ENCODE results near the gene SELENOW. TPM values are rescaled to one million over a fixed set of nuclear protein-coding genes. Genes with fewer than 3 reads are reported as not detected.
"Not testable (repeated sequence)": the region's sequence is repeated elsewhere in the genome, so short reads cannot be mapped to it uniquely, and the experiment has no call there.

The SELENOW gene
- total and polyA plus RNA-seq, 4 donors: 28.2 to 102 (median 67.4) TPM

GRCh38 chr19:47777245-47778048 lies 1.1 kb upstream of the SELENOW start:
- H3K36me3 ChIP-seq (ENCODE audit: control insufficient read depth in 4 of 4, insufficient read depth in 3 of 4, low read depth in 1 of 4, low read length in 3 of 4); H3K9me3 ChIP-seq (ENCODE audit: control insufficient read depth in 4 of 4, low read length in 3 of 4); H3K9ac ChIP-seq (ENCODE audit: low read depth in 1 of 2, low read length in 2 of 2); H3K27me3 ChIP-seq (ENCODE audit: control insufficient read depth in 4 of 4, insufficient read depth in 4 of 4, low read length in 3 of 4); DNase-seq (ENCODE audit: low spot score): not testable (repeated sequence)
- WGBS: 73% methylated on average over 23 of the region's 23 CpGs
- peak overlapping the region in 2 of 3 donors; percentile 84 to 87 for H3K4me3 ChIP-seq (ENCODE audit: low read depth in 1 of 3, low read length in 3 of 3)
- peak overlapping the region; percentile 38 to 90 for H3K27ac ChIP-seq (ENCODE audit: low read depth in 1 of 2, low read length in 2 of 2)
- H3K4me1 ChIP-seq (ENCODE audit: control insufficient read depth in 4 of 4, insufficient read depth in 4 of 4, low read length in 3 of 4): peaks cover 4 to 11% (median 9%) of the 10 kb centered on the region in 4 donors

DNA sequence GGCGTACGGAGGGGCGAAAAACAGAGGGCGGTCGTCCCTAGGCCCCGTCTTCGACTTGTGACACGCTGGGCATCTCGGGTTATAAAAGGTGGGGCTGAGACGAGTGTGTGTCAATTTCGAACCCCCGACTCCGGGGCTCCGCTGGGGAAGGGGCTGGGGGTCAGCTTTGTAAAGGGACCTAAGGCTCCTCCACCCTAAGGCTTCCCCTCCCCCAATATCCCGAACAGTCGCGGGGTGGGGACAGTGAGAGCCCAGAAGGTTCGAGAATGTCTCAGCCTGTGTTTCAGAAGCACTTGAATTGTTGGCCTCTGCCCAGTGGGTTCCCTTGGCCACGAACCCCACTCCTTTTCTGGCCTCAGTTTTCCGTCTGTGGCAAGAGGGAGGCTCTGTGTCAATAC lies 450 bp downstream of the SELENOW start:
- Histone ChIP-seq H3K4me3 (ENCODE audit: low read depth in 1 of 3, low read length in 3 of 3) (peak overlapping the region; percentile 76 to 87 (median 84)), H3K9ac (ENCODE audit: low read depth in 1 of 2, low read length in 2 of 2) (peak overlapping the region; percentile 77 to 93), H3K9me3 (ENCODE audit: control insufficient read depth in 4 of 4, low read length in 3 of 4) (no peaks in the 10 kb centered on the region), H3K27me3 (ENCODE audit: control insufficient read depth in 4 of 4, insufficient read depth in 4 of 4, low read length in 3 of 4) (no peaks in the 10 kb centered on the region), H3K4me1 (ENCODE audit: control insufficient read depth in 4 of 4, insufficient read depth in 4 of 4, low read length in 3 of 4) (peaks cover 4 to 11% (median 9%) of the 10 kb centered on the region in 4 donors), H3K27ac (ENCODE audit: low read depth in 1 of 2, low read length in 2 of 2) (peak overlapping the region; percentile 83 to 90), H3K36me3 (ENCODE audit: control insufficient read depth in 4 of 4, insufficient read depth in 3 of 4, low read depth in 1 of 4, low read length in 3 of 4) (peaks cover 0 to 3% (median 0%) of the 10 kb centered on the region in 4 donors)
- WGBS: 4% methylated on average over 20 of the region's 20 CpGs
- DNase-seq (ENCODE audit: low spot score): no peak
- TF ChIP-seq GABPA (IDR thresholded peaks at IDR 0.05 in 1 of 2, conservative IDR thresholded peaks at IDR 0.05 in 1 of 2): no peak
- TF ChIP-seq RAD21 (IDR thresholded peaks at IDR 0.05): no peak
- TF ChIP-seq, protein P1, sequence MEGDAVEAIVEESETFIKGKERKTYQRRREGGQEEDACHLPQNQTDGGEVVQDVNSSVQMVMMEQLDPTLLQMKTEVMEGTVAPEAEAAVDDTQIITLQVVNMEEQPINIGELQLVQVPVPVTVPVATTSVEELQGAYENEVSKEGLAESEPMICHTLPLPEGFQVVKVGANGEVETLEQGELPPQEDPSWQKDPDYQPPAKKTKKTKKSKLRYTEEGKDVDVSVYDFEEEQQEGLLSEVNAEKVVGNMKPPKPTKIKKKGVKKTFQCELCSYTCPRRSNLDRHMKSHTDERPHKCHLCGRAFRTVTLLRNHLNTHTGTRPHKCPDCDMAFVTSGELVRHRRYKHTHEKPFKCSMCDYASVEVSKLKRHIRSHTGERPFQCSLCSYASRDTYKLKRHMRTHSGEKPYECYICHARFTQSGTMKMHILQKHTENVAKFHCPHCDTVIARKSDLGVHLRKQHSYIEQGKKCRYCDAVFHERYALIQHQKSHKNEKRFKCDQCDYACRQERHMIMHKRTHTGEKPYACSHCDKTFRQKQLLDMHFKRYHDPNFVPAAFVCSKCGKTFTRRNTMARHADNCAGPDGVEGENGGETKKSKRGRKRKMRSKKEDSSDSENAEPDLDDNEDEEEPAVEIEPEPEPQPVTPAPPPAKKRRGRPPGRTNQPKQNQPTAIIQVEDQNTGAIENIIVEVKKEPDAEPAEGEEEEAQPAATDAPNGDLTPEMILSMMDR (IDR thresholded peaks at IDR 0.05; ENCODE audit: low read depth, low read length, missing input control): no peak
- no peak for TF ChIP-seq FOXA2 (IDR thresholded peaks at IDR 0.05)
- TF ChIP-seq, protein P2, sequence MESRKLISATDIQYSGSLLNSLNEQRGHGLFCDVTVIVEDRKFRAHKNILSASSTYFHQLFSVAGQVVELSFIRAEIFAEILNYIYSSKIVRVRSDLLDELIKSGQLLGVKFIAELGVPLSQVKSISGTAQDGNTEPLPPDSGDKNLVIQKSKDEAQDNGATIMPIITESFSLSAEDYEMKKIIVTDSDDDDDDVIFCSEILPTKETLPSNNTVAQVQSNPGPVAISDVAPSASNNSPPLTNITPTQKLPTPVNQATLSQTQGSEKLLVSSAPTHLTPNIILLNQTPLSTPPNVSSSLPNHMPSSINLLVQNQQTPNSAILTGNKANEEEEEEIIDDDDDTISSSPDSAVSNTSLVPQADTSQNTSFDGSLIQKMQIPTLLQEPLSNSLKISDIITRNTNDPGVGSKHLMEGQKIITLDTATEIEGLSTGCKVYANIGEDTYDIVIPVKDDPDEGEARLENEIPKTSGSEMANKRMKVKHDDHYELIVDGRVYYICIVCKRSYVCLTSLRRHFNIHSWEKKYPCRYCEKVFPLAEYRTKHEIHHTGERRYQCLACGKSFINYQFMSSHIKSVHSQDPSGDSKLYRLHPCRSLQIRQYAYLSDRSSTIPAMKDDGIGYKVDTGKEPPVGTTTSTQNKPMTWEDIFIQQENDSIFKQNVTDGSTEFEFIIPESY (IDR thresholded peaks at IDR 0.05): no peak
- no peak for TF ChIP-seq YY1 (IDR thresholded peaks at IDR 0.05)
- TF ChIP-seq, protein P3, sequence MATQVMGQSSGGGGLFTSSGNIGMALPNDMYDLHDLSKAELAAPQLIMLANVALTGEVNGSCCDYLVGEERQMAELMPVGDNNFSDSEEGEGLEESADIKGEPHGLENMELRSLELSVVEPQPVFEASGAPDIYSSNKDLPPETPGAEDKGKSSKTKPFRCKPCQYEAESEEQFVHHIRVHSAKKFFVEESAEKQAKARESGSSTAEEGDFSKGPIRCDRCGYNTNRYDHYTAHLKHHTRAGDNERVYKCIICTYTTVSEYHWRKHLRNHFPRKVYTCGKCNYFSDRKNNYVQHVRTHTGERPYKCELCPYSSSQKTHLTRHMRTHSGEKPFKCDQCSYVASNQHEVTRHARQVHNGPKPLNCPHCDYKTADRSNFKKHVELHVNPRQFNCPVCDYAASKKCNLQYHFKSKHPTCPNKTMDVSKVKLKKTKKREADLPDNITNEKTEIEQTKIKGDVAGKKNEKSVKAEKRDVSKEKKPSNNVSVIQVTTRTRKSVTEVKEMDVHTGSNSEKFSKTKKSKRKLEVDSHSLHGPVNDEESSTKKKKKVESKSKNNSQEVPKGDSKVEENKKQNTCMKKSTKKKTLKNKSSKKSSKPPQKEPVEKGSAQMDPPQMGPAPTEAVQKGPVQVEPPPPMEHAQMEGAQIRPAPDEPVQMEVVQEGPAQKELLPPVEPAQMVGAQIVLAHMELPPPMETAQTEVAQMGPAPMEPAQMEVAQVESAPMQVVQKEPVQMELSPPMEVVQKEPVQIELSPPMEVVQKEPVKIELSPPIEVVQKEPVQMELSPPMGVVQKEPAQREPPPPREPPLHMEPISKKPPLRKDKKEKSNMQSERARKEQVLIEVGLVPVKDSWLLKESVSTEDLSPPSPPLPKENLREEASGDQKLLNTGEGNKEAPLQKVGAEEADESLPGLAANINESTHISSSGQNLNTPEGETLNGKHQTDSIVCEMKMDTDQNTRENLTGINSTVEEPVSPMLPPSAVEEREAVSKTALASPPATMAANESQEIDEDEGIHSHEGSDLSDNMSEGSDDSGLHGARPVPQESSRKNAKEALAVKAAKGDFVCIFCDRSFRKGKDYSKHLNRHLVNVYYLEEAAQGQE (IDR thresholded peaks at IDR 0.05): no peak
- TF ChIP-seq, protein P4, sequence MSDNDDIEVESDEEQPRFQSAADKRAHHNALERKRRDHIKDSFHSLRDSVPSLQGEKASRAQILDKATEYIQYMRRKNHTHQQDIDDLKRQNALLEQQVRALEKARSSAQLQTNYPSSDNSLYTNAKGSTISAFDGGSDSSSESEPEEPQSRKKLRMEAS (IDR thresholded peaks at IDR 0.05): no peak
- no peak for TF ChIP-seq TAF1 (conservative IDR thresholded peaks at IDR 0.05)
- TF ChIP-seq RXRA (IDR thresholded peaks at IDR 0.05): no peak
- no peak for TF ChIP-seq SP1 (IDR thresholded peaks at IDR 0.05)
- no peak for TF ChIP-seq HNF4A (conservative IDR thresholded peaks at IDR 0.05)
- no peak for TF ChIP-seq NR2F2 (IDR thresholded peaks at IDR 0.05)
